Panc1 (cell line): ENCODE data around the gene MRPL24. TPM values are rescaled to one million over a fixed set of nuclear protein-coding genes. Genes with fewer than 3 reads are reported as not detected.

Source experiments
- ATAC-seq: fragments of 200-7000 bp; cut with Tn5 transposase; 2 replicates; pipeline ENCODE4 v1.9.1; 2020; ENCODE audit warnings: mild to moderate bottlenecking, moderate library complexity
- BruUV-seq: library from RNA; stranded (reverse); fragments of 400-500 nt; replicated peaks from 2 replicates; lab custom pipeline; 2021; lab: Mats Ljungman, UMichigan
- CTCF ChIA-PET: fragments of 300-600 bp; sonication (Branson Sonifier 250); formaldehyde crosslinking; loops from one replicate; lab custom pipeline; 2022; ENCODE audit warnings: antibody characterized with exemption; lab: Charles Lee
- POLR2A ChIA-PET: fragments of 300-600 bp; sonication (Branson Sonifier 250); formaldehyde crosslinking; loops from one replicate; lab custom pipeline; 2022; ENCODE audit warnings: antibody characterized with exemption; lab: Charles Lee
- DNase-seq: peaks from one replicate; pipeline ENCODE4 v3.0.0-alpha.2; 2010; ENCODE audit warnings: low read depth, low spot score
- H3K27ac ChIP-seq: 2 replicates; pipeline ENCODE4 v1.5.1; 2011; ENCODE audit warnings: mild to moderate bottlenecking, low read length, inconsistent platforms
- H3K27me3 ChIP-seq: fragments of 200-500 bp; sonication (Bioruptor generic); 2 replicates; pipeline ENCODE4 v1.6.0; 2014; ENCODE audit warnings: low read length, inconsistent platforms; ENCODE audit not compliant: control insufficient read depth, insufficient read depth
- H3K36me3 ChIP-seq: fragments of 200-500 bp; sonication (Bioruptor generic); 2 replicates; pipeline ENCODE4 v1.5.1; 2014; ENCODE audit warnings: inconsistent platforms, mild to moderate bottlenecking, low read length, moderate library complexity; ENCODE audit not compliant: control insufficient read depth, insufficient read depth
- H3K4me1 ChIP-seq: 2 replicates; pipeline ENCODE4 v1.5.1; 2011; ENCODE audit warnings: inconsistent platforms, mild to moderate bottlenecking, low read length, moderate library complexity; ENCODE audit not compliant: control insufficient read depth, insufficient read depth
- H3K4me3 ChIP-seq, 2 experiments: 2 replicates each; pipeline ENCODE4 v1.5.1; 2011 to 2012; ENCODE audit warnings: low read depth in 2 of 2, low read length in 2 of 2, mild to moderate bottlenecking in 2 of 2, inconsistent platforms in 1 of 2, moderate library complexity in 1 of 2
- H3K9me3 ChIP-seq: fragments of 200-500 bp; sonication (Bioruptor generic); 2 replicates; pipeline ENCODE4 v1.5.1; 2014; ENCODE audit warnings: low read depth, mild to moderate bottlenecking, inconsistent platforms, low read length, moderate library complexity; ENCODE audit not compliant: control insufficient read depth, insufficient read depth
- POLR2AphosphoS5 ChIP-seq: IDR thresholded peaks from 2 replicates; pipeline ENCODE4 v1.6.1; 2012; ENCODE audit warnings: mild to moderate bottlenecking, low read depth, low read length, moderate library complexity
- SIN3A ChIP-seq: IDR thresholded peaks from 2 replicates; pipeline ENCODE4 v1.6.1; 2012; ENCODE audit warnings: low read depth, mild to moderate bottlenecking, low read length, moderate library complexity, borderline replicate concordance; ENCODE audit not compliant: insufficient read depth
- TCF7L2 ChIP-seq: IDR thresholded peaks from 2 replicates; pipeline ENCODE4 v1.6.1; 2011; ENCODE audit warnings: mild to moderate bottlenecking, low read depth, low read length, inconsistent platforms
- in situ Hi-C: cut with HindIII; loops from 2 replicates; pipeline ENCODE4 v1.10.0; 2016; ENCODE audit warnings: low sequenced_read_pairs, low pct_unique_long_range_greater_than_20kb
- intact Hi-C: fragments of 100-400 bp; cut with micrococcal nuclease; formaldehyde crosslinking; loops from one replicate; pipeline ENCODE4 v1.10.0; 2022; ENCODE audit not compliant: unreplicated experiment
- total RNA-seq: library from RNA; stranded (reverse); gene quantifications from one replicate; pipeline ENCODE4 v1.2.1, GENCODE V29; 2021; ENCODE audit not compliant: unreplicated experiment
- TF ChIP-seq, protein P1 (sequence below), 2 experiments: IDR thresholded peaks; 2 replicates each; pipeline ENCODE4 v1.6.1; 2011 to 2012; ENCODE audit warnings: low read depth in 2 of 2, control low read depth in 1 of 2, low read length in 1 of 2, mild to moderate bottlenecking in 1 of 2, moderate library complexity in 1 of 2; ENCODE audit not compliant: insufficient read depth in 1 of 2
- TF ChIP-seq, protein P2 (sequence below): fragments of 450-650 bp; IDR thresholded peaks from 2 replicates; pipeline ENCODE4 v1.5.1; 2017; ENCODE audit warnings: mild to moderate bottlenecking

Gene MRPL24
- total RNA-seq, 1 experiment from 2014 or later = 80.4 TPM

DNA sequence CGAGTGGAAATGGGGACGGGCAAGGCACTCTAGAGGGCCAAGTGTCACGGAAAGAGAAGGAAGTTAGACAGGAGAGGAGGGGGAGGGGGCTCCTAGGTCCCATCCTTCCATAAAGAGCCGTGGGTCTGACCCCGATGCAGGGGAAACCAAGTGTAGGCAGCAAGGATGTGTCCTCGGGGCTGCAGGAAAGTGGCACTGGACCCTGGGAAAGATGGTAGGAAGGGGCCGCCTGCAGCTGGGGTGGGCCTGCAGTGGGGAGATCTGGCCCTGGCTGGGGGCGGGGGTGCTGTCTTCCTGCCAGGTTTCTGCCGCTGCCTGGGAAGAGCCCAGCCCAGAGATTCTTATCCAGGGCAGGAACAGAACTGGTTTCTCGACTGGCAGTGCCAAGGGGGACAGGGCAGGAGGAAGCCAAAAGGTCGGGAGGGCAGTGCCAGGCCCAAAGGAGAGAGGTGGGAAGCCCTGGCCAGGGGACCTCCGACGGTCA, 48.4 kb downstream of the MRPL24 start:
- Histone ChIP-seq H3K36me3 (no peaks in the 10 kb centered on the region), H3K4me3 (peak overlapping the region in 1 of 2 experiments; percentile 14; a peak in 2 of 4 replicates), H3K9me3 (no peaks in the 10 kb centered on the region), H3K27me3 (no peaks in the 10 kb centered on the region), H3K27ac (peak overlapping the region; percentile 95), H3K4me1 (peaks cover 69% of the 10 kb centered on the region)
- DNase-seq = no peak
- TF ChIP-seq TCF7L2 (no peak), POLR2AphosphoS5 (peak; percentile 34; the same call in 1 of the 2 replicates)
- CTCF ChIA-PET = interaction anchor here (0.8 to 5.7 kb wide), 4 partner anchors 14 to 34 kb away, joined by 3 to 118 read pairs (median 52); partner anchors contain the start of genes CRABP2 and NES
- intact Hi-C loops = loop anchor here (10.0 kb wide), 1 partner anchor 172 kb away; the partner anchor contains the start of gene NTRK1
- POLR2A ChIA-PET = interaction anchor here (0.5 to 1.6 kb wide), 2 partner anchors 14 to 63 kb away, joined by 6 read pairs; partner anchors contain the start of gene CRABP2
- BruUV-seq = no TSS peak
- in situ Hi-C loops = no loop called here
- no peak for ATAC-seq

DNA sequence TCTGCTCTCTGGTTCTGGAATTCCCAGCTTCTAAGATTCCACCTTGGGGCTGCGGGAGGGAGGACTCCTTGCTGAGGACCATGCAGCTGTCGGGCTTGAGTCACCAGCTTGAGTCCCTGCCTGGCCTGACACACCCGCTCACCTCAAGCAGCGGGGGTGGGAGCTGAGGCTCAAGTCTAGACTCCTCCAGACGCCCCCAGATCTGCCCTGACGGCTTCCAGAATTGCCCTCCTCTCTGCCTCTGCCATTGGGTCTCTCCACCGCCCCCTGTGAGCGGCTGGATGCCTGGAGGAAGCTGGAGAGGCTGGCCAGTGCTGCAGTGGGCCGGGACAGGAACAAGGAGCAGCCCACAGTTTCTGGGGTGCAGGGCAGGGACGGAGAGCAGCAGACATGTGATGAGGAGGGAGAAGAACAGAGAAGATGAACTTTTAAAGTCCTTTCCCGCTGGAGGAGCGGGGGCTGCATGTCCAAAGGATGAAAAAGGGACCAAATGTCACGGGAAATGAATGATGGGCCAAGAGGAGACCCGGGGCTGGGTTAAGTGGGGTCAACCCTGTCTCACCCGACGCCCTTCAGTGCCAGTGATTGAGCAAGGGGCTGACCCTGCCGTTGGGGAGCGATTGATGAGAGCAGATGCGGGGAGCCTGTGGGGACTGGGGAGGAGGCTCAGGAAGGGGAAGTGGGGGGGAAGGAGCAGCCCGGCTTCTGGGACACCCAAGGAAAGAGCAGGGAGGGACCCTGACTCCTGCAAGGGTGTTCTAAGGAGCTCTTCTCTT, 49.0 kb downstream of the MRPL24 start:
- peaks cover 63% of the 10 kb centered on the region for H3K4me1 ChIP-seq
- ChIA-PET CTCF (interaction anchor here (0.6 to 5.7 kb wide), 7 partner anchors 10 to 169 kb away, joined by 3 to 118 read pairs (median 39); partner anchors contain the start of genes CRABP2, NES and NTRK1), POLR2A (interaction anchor here (0.5 to 1.6 kb wide), 4 partner anchors 14 to 84 kb away, joined by 3 to 6 read pairs (median 6); partner anchors contain the start of gene CRABP2)
- DNase-seq = no peak
- TF ChIP-seq, protein P1, sequence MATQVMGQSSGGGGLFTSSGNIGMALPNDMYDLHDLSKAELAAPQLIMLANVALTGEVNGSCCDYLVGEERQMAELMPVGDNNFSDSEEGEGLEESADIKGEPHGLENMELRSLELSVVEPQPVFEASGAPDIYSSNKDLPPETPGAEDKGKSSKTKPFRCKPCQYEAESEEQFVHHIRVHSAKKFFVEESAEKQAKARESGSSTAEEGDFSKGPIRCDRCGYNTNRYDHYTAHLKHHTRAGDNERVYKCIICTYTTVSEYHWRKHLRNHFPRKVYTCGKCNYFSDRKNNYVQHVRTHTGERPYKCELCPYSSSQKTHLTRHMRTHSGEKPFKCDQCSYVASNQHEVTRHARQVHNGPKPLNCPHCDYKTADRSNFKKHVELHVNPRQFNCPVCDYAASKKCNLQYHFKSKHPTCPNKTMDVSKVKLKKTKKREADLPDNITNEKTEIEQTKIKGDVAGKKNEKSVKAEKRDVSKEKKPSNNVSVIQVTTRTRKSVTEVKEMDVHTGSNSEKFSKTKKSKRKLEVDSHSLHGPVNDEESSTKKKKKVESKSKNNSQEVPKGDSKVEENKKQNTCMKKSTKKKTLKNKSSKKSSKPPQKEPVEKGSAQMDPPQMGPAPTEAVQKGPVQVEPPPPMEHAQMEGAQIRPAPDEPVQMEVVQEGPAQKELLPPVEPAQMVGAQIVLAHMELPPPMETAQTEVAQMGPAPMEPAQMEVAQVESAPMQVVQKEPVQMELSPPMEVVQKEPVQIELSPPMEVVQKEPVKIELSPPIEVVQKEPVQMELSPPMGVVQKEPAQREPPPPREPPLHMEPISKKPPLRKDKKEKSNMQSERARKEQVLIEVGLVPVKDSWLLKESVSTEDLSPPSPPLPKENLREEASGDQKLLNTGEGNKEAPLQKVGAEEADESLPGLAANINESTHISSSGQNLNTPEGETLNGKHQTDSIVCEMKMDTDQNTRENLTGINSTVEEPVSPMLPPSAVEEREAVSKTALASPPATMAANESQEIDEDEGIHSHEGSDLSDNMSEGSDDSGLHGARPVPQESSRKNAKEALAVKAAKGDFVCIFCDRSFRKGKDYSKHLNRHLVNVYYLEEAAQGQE (IDR thresholded peaks at IDR 0.05; ENCODE audit: insufficient read depth in 1 of 2, low read depth in 2 of 2, low read length in 1 of 2) = no peak
- TF ChIP-seq POLR2AphosphoS5 = no peak
- TF ChIP-seq, protein P2, sequence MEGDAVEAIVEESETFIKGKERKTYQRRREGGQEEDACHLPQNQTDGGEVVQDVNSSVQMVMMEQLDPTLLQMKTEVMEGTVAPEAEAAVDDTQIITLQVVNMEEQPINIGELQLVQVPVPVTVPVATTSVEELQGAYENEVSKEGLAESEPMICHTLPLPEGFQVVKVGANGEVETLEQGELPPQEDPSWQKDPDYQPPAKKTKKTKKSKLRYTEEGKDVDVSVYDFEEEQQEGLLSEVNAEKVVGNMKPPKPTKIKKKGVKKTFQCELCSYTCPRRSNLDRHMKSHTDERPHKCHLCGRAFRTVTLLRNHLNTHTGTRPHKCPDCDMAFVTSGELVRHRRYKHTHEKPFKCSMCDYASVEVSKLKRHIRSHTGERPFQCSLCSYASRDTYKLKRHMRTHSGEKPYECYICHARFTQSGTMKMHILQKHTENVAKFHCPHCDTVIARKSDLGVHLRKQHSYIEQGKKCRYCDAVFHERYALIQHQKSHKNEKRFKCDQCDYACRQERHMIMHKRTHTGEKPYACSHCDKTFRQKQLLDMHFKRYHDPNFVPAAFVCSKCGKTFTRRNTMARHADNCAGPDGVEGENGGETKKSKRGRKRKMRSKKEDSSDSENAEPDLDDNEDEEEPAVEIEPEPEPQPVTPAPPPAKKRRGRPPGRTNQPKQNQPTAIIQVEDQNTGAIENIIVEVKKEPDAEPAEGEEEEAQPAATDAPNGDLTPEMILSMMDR = no peak
- TF ChIP-seq SIN3A = no peak
- peak; percentile 30; the same call in 1 of the 2 replicates for TF ChIP-seq TCF7L2
- ATAC-seq = peak; percentile 26
- peak overlapping the region in 1 of 2 experiments; percentile 14; a peak in 2 of 4 replicates for H3K4me3 ChIP-seq
- no peaks in the 10 kb centered on the region for H3K27me3 ChIP-seq
- no peaks in the 10 kb centered on the region for H3K36me3 ChIP-seq
- no peaks in the 10 kb centered on the region for H3K9me3 ChIP-seq
- peak overlapping the region; percentile 95 for H3K27ac ChIP-seq
- intact Hi-C loops = loop anchor here (2.0 to 10.0 kb wide), 2 partner anchors 13 to 173 kb away; partner anchors contain the start of genes CRABP2 and NTRK1
- in situ Hi-C loops = no loop called here
- BruUV-seq = no TSS peak
